ENCODE results near the gene AUTS2. TPM values are rescaled to one million over a fixed set of nuclear protein-coding genes. Genes with fewer than 3 reads are reported as not detected.
A peak's percentile ranks its signal among the peaks of the same experiment; 100 is the strongest.

AUTS2 gene
- total and polyA plus RNA-seq, 2 experiments from 2014 or later = 3.0 to 4.4 TPM

DNA sequence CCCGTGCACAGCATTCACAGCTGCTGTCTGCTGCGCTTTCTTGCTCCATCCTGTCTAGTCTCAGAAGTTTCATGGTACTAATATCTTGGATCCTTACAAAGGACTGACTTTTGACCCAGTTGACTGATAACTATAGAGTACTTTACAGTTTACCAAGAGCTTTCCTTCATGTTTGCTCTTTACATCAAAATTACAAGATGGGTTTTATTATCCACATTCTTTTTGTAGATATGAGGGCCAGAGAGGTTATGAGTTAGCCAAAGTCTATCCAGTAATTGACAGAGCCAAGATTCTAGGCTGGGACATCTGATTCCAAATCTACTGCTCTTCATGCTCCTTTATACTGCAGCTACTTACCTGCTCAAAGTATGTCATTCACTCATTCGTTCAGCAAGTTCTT lies 218.2 kb downstream of the AUTS2 start:
- Histone ChIP-seq H3K4me3 (no peak overlapping the region), H3K9me3 (ENCODE audit: low read depth) (no peaks in the 10 kb centered on the region), H3F3A (ENCODE audit: insufficient read depth) (no peaks in the 10 kb centered on the region; the same call in 1 of the 2 replicates), H3K36me3 (ENCODE audit: low read depth) (no peaks in the 10 kb centered on the region), H3K27ac (no peak overlapping the region), H4K20me1 (ENCODE audit: insufficient read depth) (no peaks in the 10 kb centered on the region), H3K4me1 (ENCODE audit: insufficient read depth) (peaks cover 31% of the 10 kb centered on the region), H3K27me3 (replicated peaks; ENCODE audit: insufficient read depth) (no peaks in the 10 kb centered on the region), H2AFZ (no peak overlapping the region), H3K9me2 (ENCODE audit: insufficient read depth) (no peaks in the 10 kb centered on the region), H3K9ac (no peak overlapping the region), H3K79me2 (ENCODE audit: insufficient read depth) (no peaks in the 10 kb centered on the region), H3K4me2 (ENCODE audit: unreplicated experiment) (no peak overlapping the region)
- no peak for DNase-seq
- WGBS, 2 experiments (ENCODE audit: low coverage in 1 of 2, low lambda C conversion rate in 2 of 2, missing lambda C conversion rate in 2 of 2) = 84 to 91% methylated on average over 3 of the region's 3 CpGs
- in situ Hi-C loops (cut with MboI) = no loop called here
- TF ChIP-seq EZH2 (IDR thresholded peaks at IDR 0.05; ENCODE audit: insufficient read depth, poor library complexity, severe bottlenecking) (no peak), EZH2phosphoT487 (IDR thresholded peaks at IDR 0.05; ENCODE audit: insufficient read depth, low read depth) (no peak)

DNA sequence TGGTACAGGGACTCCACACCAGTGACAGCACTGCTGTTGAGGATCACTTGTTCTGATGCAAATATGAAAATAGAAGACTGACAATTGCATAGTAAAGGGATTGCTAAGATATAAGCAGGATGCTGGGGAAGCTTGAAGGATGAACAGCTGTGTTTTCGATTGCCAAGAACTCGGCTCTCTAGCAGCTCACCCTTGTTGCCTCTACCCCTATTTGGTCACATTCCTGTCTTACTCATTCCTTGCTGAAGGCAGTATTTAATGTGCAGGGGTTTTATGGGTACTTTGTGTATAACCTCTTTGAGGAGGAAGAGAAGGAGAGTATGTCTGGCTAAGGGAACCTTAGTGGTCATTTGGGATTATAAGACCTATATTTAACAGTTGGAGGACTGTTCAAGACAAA lies 218.8 kb downstream of the AUTS2 start:
- TF ChIP-seq EZH2phosphoT487 (IDR thresholded peaks at IDR 0.05; ENCODE audit: insufficient read depth, low read depth) (no peak), EZH2 (IDR thresholded peaks at IDR 0.05; ENCODE audit: insufficient read depth, poor library complexity, severe bottlenecking) (no peak)
- Histone ChIP-seq H3K9me2 (ENCODE audit: insufficient read depth) (no peaks in the 10 kb centered on the region), H4K20me1 (ENCODE audit: insufficient read depth) (no peaks in the 10 kb centered on the region), H3K4me1 (ENCODE audit: insufficient read depth) (peaks cover 31% of the 10 kb centered on the region), H3K4me2 (ENCODE audit: unreplicated experiment) (peak overlapping the region; percentile 23), H3F3A (ENCODE audit: insufficient read depth) (no peaks in the 10 kb centered on the region; the same call in 1 of the 2 replicates), H3K27me3 (replicated peaks; ENCODE audit: insufficient read depth) (no peaks in the 10 kb centered on the region), H3K9me3 (ENCODE audit: low read depth) (no peaks in the 10 kb centered on the region), H3K9ac (no peak overlapping the region), H3K36me3 (ENCODE audit: low read depth) (no peaks in the 10 kb centered on the region), H2AFZ (no peak overlapping the region), H3K27ac (no peak overlapping the region), H3K4me3 (no peak overlapping the region), H3K79me2 (ENCODE audit: insufficient read depth) (no peaks in the 10 kb centered on the region)
- 20 to 21% methylated on average over 2 of the region's 2 CpGs for WGBS, 2 experiments (ENCODE audit: low coverage in 1 of 2, low lambda C conversion rate in 2 of 2, missing lambda C conversion rate in 2 of 2)
- in situ Hi-C loops (cut with MboI) = no loop called here
- DNase-seq = peak; percentile 66

DNA sequence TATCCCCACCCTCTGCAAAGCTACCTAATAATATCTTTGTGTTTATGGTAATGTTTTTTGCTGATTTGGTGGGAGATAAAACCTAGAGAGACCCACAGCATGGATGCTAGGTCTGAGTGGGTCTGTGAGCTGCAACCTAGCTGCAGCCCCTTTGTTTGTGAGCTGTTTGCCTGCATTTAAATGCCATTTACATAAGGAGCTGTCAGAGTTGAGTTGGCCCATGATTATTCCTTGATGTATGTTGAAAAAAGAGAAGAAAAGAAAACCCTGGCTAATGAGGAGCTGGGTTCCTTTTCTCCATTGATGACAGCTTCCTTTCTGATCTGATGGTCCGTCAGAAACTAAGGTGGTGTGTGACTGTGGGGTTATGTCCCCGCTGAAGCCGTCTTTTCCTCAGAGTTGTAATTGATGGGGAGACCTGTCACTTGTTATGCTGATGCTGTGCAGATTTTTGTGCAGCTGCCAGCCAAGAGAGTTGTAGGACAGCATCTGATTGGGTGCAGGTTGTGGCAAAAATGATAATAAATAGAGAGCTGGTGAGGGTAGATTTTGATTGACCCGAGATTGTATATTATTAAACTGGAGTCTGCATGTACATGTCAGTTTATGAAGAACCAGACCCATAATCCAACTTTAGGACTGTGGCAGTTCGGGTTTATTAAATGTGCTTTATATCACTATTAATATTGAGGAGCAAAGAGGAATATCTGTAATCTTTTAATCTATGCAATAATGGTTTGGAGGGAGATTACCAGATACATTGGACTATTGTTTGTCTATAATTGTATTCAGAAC lies 219.8 kb downstream of the AUTS2 start:
- no peak overlapping the region for H3K9ac ChIP-seq
- H3K9me2 ChIP-seq (ENCODE audit: insufficient read depth) = no peaks in the 10 kb centered on the region
- peaks cover 31% of the 10 kb centered on the region for H3K4me1 ChIP-seq (ENCODE audit: insufficient read depth)
- TF ChIP-seq EZH2phosphoT487 (IDR thresholded peaks at IDR 0.05; ENCODE audit: insufficient read depth, low read depth) (no peak), EZH2 (IDR thresholded peaks at IDR 0.05; ENCODE audit: insufficient read depth, poor library complexity, severe bottlenecking) (no peak)
- no peaks in the 10 kb centered on the region for H3K79me2 ChIP-seq (ENCODE audit: insufficient read depth)
- WGBS, 2 experiments (ENCODE audit: low coverage in 1 of 2, low lambda C conversion rate in 2 of 2, missing lambda C conversion rate in 2 of 2) = 66 to 73% methylated on average over 5 of the region's 5 CpGs
- no peak overlapping the region for H2AFZ ChIP-seq
- H3K27ac ChIP-seq = no peak overlapping the region
- H4K20me1 ChIP-seq (ENCODE audit: insufficient read depth) = no peaks in the 10 kb centered on the region
- H3F3A ChIP-seq (ENCODE audit: insufficient read depth) = no peaks in the 10 kb centered on the region; the same call in 1 of the 2 replicates
- DNase-seq = no peak
- H3K4me3 ChIP-seq = no peak overlapping the region
- no peaks in the 10 kb centered on the region for H3K9me3 ChIP-seq (ENCODE audit: low read depth)
- H3K27me3 ChIP-seq (replicated peaks; ENCODE audit: insufficient read depth) = no peaks in the 10 kb centered on the region
- in situ Hi-C loops (cut with MboI) = no loop called here
- H3K4me2 ChIP-seq (ENCODE audit: unreplicated experiment) = no peak overlapping the region
- H3K36me3 ChIP-seq (ENCODE audit: low read depth) = no peaks in the 10 kb centered on the region

DNA sequence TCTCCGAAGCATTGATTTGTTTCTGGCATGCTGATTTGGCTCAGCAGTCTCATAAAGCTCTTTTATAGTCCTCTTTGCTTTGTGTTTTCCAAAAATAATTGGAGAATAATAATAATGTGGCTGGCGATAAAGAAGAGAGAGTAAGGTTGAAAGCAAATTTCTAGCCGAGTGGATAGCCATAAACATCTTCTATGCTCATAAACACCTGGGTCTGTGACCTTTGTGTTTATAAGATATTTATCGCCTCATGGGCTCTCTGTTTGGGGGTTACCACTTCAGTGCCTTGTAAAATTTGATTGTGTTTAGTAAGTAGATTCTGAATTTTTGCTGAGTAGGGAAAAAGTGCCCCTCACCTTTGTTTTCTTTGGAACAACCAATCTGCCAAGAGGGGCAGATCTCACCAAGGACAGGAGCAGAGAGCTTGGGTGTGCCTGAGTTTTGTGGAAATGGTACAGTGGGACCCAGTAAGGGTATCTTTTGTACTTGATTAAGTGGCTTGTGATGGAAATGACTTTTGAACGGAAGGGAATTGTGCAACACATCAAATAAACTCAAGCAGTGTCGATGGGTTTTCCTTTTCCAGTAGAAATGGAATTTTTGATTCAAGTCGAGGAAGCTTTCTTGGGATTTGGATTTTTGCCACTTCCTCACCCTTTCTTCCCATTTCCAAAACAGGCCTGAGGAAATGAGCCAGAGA lies 220.5 kb downstream of the AUTS2 start:
- Histone ChIP-seq H3K79me2 (ENCODE audit: insufficient read depth) (no peaks in the 10 kb centered on the region), H3K27me3 (replicated peaks; ENCODE audit: insufficient read depth) (no peaks in the 10 kb centered on the region), H4K20me1 (ENCODE audit: insufficient read depth) (no peaks in the 10 kb centered on the region), H3K9ac (no peak overlapping the region), H3K4me2 (ENCODE audit: unreplicated experiment) (no peak overlapping the region), H3K9me3 (ENCODE audit: low read depth) (no peaks in the 10 kb centered on the region), H3K4me1 (ENCODE audit: insufficient read depth) (peaks cover 25% of the 10 kb centered on the region), H3K4me3 (no peak overlapping the region), H3K36me3 (ENCODE audit: low read depth) (no peaks in the 10 kb centered on the region), H2AFZ (no peak overlapping the region), H3K27ac (no peak overlapping the region), H3F3A (ENCODE audit: insufficient read depth) (no peaks in the 10 kb centered on the region; the same call in 1 of the 2 replicates), H3K9me2 (ENCODE audit: insufficient read depth) (no peaks in the 10 kb centered on the region)
- DNase-seq = no peak
- TF ChIP-seq EZH2phosphoT487 (IDR thresholded peaks at IDR 0.05; ENCODE audit: insufficient read depth, low read depth) = no peak
- no peak for TF ChIP-seq EZH2 (IDR thresholded peaks at IDR 0.05; ENCODE audit: insufficient read depth, poor library complexity, severe bottlenecking)
- in situ Hi-C loops (cut with MboI) = no loop called here
- 40 to 41% methylated on average over 7 of the region's 7 CpGs for WGBS, 2 experiments (ENCODE audit: low coverage in 1 of 2, low lambda C conversion rate in 2 of 2, missing lambda C conversion rate in 2 of 2)

Data from GM23248 (cell line).